DMS53 treated with DMSO at 0.1 percent for 48 hours (cell line): ENCODE measurements around the gene CCNC.

ENCODE experiments used
- DNase-seq: peaks from one replicate; lab custom pipeline; 2025; ENCODE audit not compliant: unreplicated experiment; lab: John Stamatoyannopoulos, UW

CCNC gene

GRCh38 chr6:99568103-99568933 lies at the start of gene CCNC:
TSS of gene CCNC (minus strand) at chr6:99568660. CDS start at chr6:99568527, 133 bp downstream.
- DNase-seq, result peak; percentile 88

GRCh38 chr6:99617131-99617530 lies 48.7 kb upstream of the CCNC start:
- no peak for DNase-seq

GRCh38 chr6:99614430-99615186 lies 46.1 kb upstream of the CCNC start:
- DNase-seq, result peak; percentile 39

GRCh38 chr6:99613705-99614429 lies 45.4 kb upstream of the CCNC start:
- no peak for DNase-seq

GRCh38 chr6:99613409-99613704 lies 44.9 kb upstream of the CCNC start:
- peak; percentile 28 for DNase-seq

GRCh38 chr6:99612551-99613408 lies 44.3 kb upstream of the CCNC start:
- no peak for DNase-seq

- no peak for DNase-seq
Measured at GRCh38 chr6:99611148-99611547, 42.7 kb upstream of the CCNC start.

GRCh38 chr6:99609905-99610489 lies 41.5 kb upstream of the CCNC start:
- DNase-seq, result no peak

- DNase-seq, result no peak
Measured at GRCh38 chr6:99608886-99609482, 40.5 kb upstream of the CCNC start.

- DNase-seq, result no peak
Measured at GRCh38 chr6:99608059-99608885, 39.8 kb upstream of the CCNC start.

GRCh38 chr6:99607416-99608036 lies 39.1 kb upstream of the CCNC start:
- DNase-seq, result no peak

GRCh38 chr6:99606656-99607415 lies 38.4 kb upstream of the CCNC start, which contains the start of gene PRDM13:
TSS of gene PRDM13 (plus strand) at chr6:99606833. CDS start at chr6:99607035, 202 bp downstream.
- no peak for DNase-seq

- no peak for DNase-seq
Measured at GRCh38 chr6:99605911-99606655, 37.6 kb upstream of the CCNC start.

- no peak for DNase-seq
Measured at GRCh38 chr6:99605074-99605734, 36.7 kb upstream of the CCNC start.

GRCh38 chr6:99604166-99605073 lies 36.0 kb upstream of the CCNC start:
- no peak for DNase-seq
